Loucy (cell line): ENCODE measurements around the gene ARHGAP22.

ENCODE experiments used
- H2AFZ ChIP-seq: fragments of 200-600 bp; sonication (generic); 2 replicates; pipeline ENCODE4 v1.6.0; 2016; ENCODE audit warnings: antibody characterized with exemption, mild to moderate bottlenecking, low read length, moderate library complexity
- H3F3A ChIP-seq: fragments of 200-600 bp; 2 replicates; pipeline ENCODE4 v1.6.0; 2016; ENCODE audit warnings: antibody characterized with exemption, low read depth, mild to moderate bottlenecking
- H3K27me3 ChIP-seq: fragments of 200-600 bp; sonication (generic); 2 replicates; pipeline ENCODE4 v1.6.1; 2014; ENCODE audit warnings: low read length, mild to moderate bottlenecking; ENCODE audit not compliant: insufficient read depth, poor library complexity, severe bottlenecking
- H3K36me3 ChIP-seq: fragments of 200-600 bp; sonication (generic); 2 replicates; pipeline ENCODE4 v1.6.1; 2016; ENCODE audit warnings: low read length; ENCODE audit not compliant: insufficient read depth
- H3K4me1 ChIP-seq: fragments of 200-600 bp; sonication (generic); 2 replicates; pipeline ENCODE4 v1.5.1; 2014; ENCODE audit warnings: low read length, mild to moderate bottlenecking; ENCODE audit not compliant: insufficient read depth, poor library complexity, severe bottlenecking
- H3K4me2 ChIP-seq: fragments of 200-600 bp; sonication (generic); 2 replicates; pipeline ENCODE4 v1.6.0; 2014; ENCODE audit warnings: antibody characterized with exemption, low read length, low read depth, mild to moderate bottlenecking; ENCODE audit not compliant: poor library complexity, severe bottlenecking
- H3K4me3 ChIP-seq: fragments of 200-600 bp; sonication (generic); 2 replicates; pipeline ENCODE4 v1.5.1; 2014; ENCODE audit warnings: low read length, mild to moderate bottlenecking, mixed read lengths; ENCODE audit not compliant: poor library complexity, severe bottlenecking
- H3K79me2 ChIP-seq: fragments of 200-600 bp; sonication (generic); 2 replicates; pipeline ENCODE4 v1.6.1; 2014; ENCODE audit warnings: low read length; ENCODE audit not compliant: insufficient read depth
- H3K9ac ChIP-seq: fragments of 200-600 bp; sonication (generic); 2 replicates; pipeline ENCODE4 v1.6.0; 2014; ENCODE audit warnings: mild to moderate bottlenecking, low read depth, low read length, moderate library complexity; ENCODE audit not compliant: poor library complexity, severe bottlenecking
- H3K9me2 ChIP-seq: fragments of 200-600 bp; sonication (generic); replicated peaks from 2 replicates; pipeline ENCODE4 v1.6.1; 2016; ENCODE audit warnings: low read depth, low read length, mixed read lengths
- H3K9me3 ChIP-seq: fragments of 200-600 bp; sonication (generic); 2 replicates; pipeline ENCODE4 v1.6.1; 2014; ENCODE audit warnings: mild to moderate bottlenecking, antibody characterized with exemption, low read length, low read depth; ENCODE audit not compliant: insufficient read depth
- H4K20me1 ChIP-seq: fragments of 200-600 bp; sonication (generic); 2 replicates; pipeline ENCODE4 v1.6.0; 2014; ENCODE audit warnings: antibody characterized with exemption, low read length, mild to moderate bottlenecking; ENCODE audit not compliant: insufficient read depth, poor library complexity, severe bottlenecking
- EZH2phosphoT487 ChIP-seq: fragments of 200-600 bp; IDR thresholded peaks from 2 replicates; pipeline ENCODE4 v1.6.1; 2018; ENCODE audit warnings: antibody characterized with exemption, mild to moderate bottlenecking, moderate library complexity, borderline replicate concordance
- TF ChIP-seq, protein P1 (sequence below): fragments of 200-600 bp; sonication (generic); conservative IDR thresholded peaks from 2 replicates; pipeline ENCODE4 v1.5.1; 2014; ENCODE audit warnings: mild to moderate bottlenecking, antibody characterized with exemption, low read length

ARHGAP22 gene

GRCh38 chr10:48519481-48520183 lies 85.2 kb downstream of the ARHGAP22 start:
- H3K79me2 ChIP-seq: no peaks in the 10 kb centered on the region
- H3K4me1 ChIP-seq: peaks cover 34% of the 10 kb centered on the region
- H3K9ac ChIP-seq: peak overlapping the region; percentile 35
- H3K9me2 ChIP-seq: no peaks in the 10 kb centered on the region
- TF ChIP-seq, protein P1, sequence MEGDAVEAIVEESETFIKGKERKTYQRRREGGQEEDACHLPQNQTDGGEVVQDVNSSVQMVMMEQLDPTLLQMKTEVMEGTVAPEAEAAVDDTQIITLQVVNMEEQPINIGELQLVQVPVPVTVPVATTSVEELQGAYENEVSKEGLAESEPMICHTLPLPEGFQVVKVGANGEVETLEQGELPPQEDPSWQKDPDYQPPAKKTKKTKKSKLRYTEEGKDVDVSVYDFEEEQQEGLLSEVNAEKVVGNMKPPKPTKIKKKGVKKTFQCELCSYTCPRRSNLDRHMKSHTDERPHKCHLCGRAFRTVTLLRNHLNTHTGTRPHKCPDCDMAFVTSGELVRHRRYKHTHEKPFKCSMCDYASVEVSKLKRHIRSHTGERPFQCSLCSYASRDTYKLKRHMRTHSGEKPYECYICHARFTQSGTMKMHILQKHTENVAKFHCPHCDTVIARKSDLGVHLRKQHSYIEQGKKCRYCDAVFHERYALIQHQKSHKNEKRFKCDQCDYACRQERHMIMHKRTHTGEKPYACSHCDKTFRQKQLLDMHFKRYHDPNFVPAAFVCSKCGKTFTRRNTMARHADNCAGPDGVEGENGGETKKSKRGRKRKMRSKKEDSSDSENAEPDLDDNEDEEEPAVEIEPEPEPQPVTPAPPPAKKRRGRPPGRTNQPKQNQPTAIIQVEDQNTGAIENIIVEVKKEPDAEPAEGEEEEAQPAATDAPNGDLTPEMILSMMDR: no peak
- no peak for TF ChIP-seq EZH2phosphoT487
- H3K4me3 ChIP-seq: peak overlapping the region; percentile 34
- peak overlapping the region; percentile 45 for H2AFZ ChIP-seq
- H3K27me3 ChIP-seq: no peaks in the 10 kb centered on the region
- H3K4me2 ChIP-seq: peak overlapping the region; percentile 73
- no peaks in the 10 kb centered on the region for H4K20me1 ChIP-seq
- H3K9me3 ChIP-seq: no peaks in the 10 kb centered on the region; the same call in 1 of the 2 replicates
- H3F3A ChIP-seq: no peaks in the 10 kb centered on the region
- H3K36me3 ChIP-seq: no peaks in the 10 kb centered on the region

- Histone ChIP-seq H3K9me3 (peaks cover 4% of the 10 kb centered on the region; the same call in 1 of the 2 replicates), H3K79me2 (no peaks in the 10 kb centered on the region), H2AFZ (peak overlapping the region; percentile 45; the same call in 1 of the 2 replicates), H3K4me2 (peak overlapping the region; percentile 73), H3F3A (no peaks in the 10 kb centered on the region), H3K27me3 (no peaks in the 10 kb centered on the region), H3K9ac (peak overlapping the region; percentile 35), H3K36me3 (no peaks in the 10 kb centered on the region), H4K20me1 (no peaks in the 10 kb centered on the region), H3K4me1 (peaks cover 34% of the 10 kb centered on the region), H3K9me2 (no peaks in the 10 kb centered on the region), H3K4me3 (peak overlapping the region; percentile 34)
- TF ChIP-seq, protein P1: no peak
- TF ChIP-seq EZH2phosphoT487: no peak
These were observed 85.9 kb downstream of the ARHGAP22 start for GRCh38 chr10:48518986-48519385.

DNA sequence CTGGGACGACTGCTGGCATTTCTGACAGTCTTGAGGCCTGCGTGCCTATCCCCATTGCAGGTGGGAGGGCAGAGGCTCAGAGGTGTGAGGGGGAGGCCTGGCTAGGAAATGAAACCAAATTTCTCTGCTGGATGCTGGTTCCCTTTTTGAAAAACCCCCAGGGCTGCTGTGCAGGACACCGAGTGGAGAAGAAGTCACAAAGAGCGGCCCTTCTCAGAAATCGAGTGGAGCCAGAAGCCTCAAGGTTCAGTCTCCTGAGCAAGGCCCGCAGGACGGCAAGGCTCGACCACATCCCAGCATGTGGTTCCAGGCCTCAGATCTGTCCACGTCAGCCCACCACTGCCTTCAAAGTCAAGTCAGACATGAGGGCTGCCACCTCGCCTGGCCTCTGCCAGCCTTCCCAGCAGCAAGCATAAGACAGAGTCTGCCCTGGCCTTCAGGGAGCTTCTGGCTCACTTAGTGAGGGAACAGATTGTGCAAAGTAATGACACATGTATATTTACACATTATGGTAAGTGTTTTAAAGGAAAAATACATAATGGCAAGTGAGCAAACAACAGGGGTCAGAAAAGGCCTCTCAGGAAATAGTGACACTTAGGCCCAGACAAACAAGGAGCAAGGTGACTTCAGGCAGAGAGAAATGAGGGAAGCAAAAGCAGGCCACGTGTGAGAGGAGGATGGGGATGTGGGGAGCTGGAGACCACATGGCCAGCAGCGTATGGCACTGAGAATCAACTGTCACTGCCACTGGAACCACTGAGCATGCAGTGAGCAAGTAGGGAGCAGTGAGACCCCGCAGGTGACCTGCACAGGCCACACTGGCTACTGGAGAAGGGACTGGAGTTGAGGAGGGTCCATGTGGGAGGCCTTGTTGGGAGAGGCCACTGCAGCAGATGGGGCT lies 86.7 kb downstream of the ARHGAP22 start:
- H3K4me3 ChIP-seq: no peak overlapping the region
- TF ChIP-seq EZH2phosphoT487: no peak
- TF ChIP-seq, protein P1: no peak
- H3K79me2 ChIP-seq: no peaks in the 10 kb centered on the region
- no peaks in the 10 kb centered on the region for H3F3A ChIP-seq
- no peak overlapping the region for H2AFZ ChIP-seq
- H3K27me3 ChIP-seq: no peaks in the 10 kb centered on the region
- peak overlapping the region; percentile 35 for H3K9ac ChIP-seq
- no peaks in the 10 kb centered on the region for H3K36me3 ChIP-seq
- peaks cover 5% of the 10 kb centered on the region; the same call in 1 of the 2 replicates for H3K9me3 ChIP-seq
- no peaks in the 10 kb centered on the region for H4K20me1 ChIP-seq
- H3K4me2 ChIP-seq: peak overlapping the region; percentile 73
- no peaks in the 10 kb centered on the region for H3K9me2 ChIP-seq
- H3K4me1 ChIP-seq: peaks cover 34% of the 10 kb centered on the region
